ENCODE measurements around the gene KRT27. TPM values are rescaled to one million over a fixed set of nuclear protein-coding genes. Genes with fewer than 3 reads are reported as not detected.

Gene KRT27
- total and polyA plus RNA-seq, 4 donors: 0.14 to 1.5 (median 0.55) TPM

DNA sequence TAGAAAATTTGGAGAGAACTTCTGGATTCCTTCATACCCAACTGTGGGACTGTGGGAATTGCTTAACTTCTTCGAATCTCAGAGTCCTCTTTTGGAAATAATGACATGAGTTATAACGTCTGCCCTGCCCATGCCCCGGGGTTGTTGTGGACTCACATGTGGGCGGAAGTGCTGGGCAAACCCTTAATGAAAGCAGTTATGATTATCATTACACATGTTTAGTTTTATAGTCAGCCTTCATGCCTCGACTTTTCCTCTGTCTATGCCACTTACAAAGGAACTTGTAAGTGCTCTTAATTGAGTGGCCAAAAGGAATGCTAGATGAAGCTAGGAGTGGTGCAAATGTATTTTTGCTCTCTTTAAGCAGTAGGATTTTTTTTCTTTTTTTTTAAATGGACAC is 3.9 kb downstream of the KRT27 start:
- H3K27ac ChIP-seq (ENCODE audit: low read depth in 1 of 2, low read length in 1 of 2): no peak overlapping the region
- H3K9ac ChIP-seq (ENCODE audit: insufficient read depth in 1 of 2, low read length in 2 of 2): no peak overlapping the region
- no peaks in the 10 kb centered on the region for H3K36me3 ChIP-seq (ENCODE audit: control insufficient read depth in 4 of 4, insufficient read depth in 4 of 4, low read length in 4 of 4)
- WGBS, 2 donors: 63 to 75% methylated on average over 5 of the region's 5 CpGs
- no peak overlapping the region for H3K4me3 ChIP-seq
- peak in 1 of 3 donors; percentile 6 for DNase-seq
- H3K27me3 ChIP-seq (ENCODE audit: control insufficient read depth in 3 of 3, insufficient read depth in 3 of 3, low read length in 2 of 3): peaks cover 0 to 21% (median 4%) of the 10 kb centered on the region in 3 donors
- no peak for TF ChIP-seq CTCF (IDR thresholded peaks at IDR 0.05; ENCODE audit: control extremely low read depth, extremely low read depth)
- H3K9me3 ChIP-seq (ENCODE audit: control insufficient read depth in 4 of 4, insufficient read depth in 3 of 4, low read length in 3 of 4): no peaks in the 10 kb centered on the region
- H3K4me1 ChIP-seq (ENCODE audit: control insufficient read depth in 5 of 5, insufficient read depth in 5 of 5, low read length in 5 of 5): peaks cover 0 to 7% (median 0%) of the 10 kb centered on the region in 5 donors
- no peak for ATAC-seq (ENCODE audit: insufficient read depth, low FRiP score)

DNA sequence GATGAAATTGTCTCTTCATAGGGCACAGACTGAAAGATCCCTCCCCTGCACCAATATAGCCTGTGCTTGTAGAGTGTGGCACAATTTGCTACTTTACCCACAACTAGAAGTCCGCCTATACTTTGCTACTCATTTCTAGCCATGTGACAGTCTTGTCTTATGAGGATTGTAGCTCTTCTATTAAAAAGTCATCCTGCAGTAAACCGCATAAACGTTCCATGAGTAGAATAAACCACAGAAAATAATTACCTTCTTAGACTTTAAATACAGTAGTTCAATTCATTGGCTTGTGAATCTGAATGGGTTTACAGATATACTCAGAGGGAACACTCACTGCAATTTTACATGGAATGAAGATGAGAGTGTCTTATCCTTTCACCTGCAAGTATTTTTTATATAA is 4.4 kb downstream of the KRT27 start:
- Histone ChIP-seq H3K4me3 (no peak overlapping the region), H3K27me3 (ENCODE audit: control insufficient read depth in 3 of 3, insufficient read depth in 3 of 3, low read length in 2 of 3) (peaks cover 0 to 22% (median 4%) of the 10 kb centered on the region in 3 donors), H3K9ac (ENCODE audit: insufficient read depth in 1 of 2, low read length in 2 of 2) (no peak overlapping the region), H3K36me3 (ENCODE audit: control insufficient read depth in 4 of 4, insufficient read depth in 4 of 4, low read length in 4 of 4) (no peaks in the 10 kb centered on the region), H3K27ac (ENCODE audit: low read depth in 1 of 2, low read length in 1 of 2) (no peak overlapping the region), H3K9me3 (ENCODE audit: control insufficient read depth in 4 of 4, insufficient read depth in 3 of 4, low read length in 3 of 4) (no peaks in the 10 kb centered on the region), H3K4me1 (ENCODE audit: control insufficient read depth in 5 of 5, insufficient read depth in 5 of 5, low read length in 5 of 5) (peaks cover 0 to 7% (median 0%) of the 10 kb centered on the region in 5 donors)
- no peak for TF ChIP-seq CTCF (IDR thresholded peaks at IDR 0.05; ENCODE audit: control extremely low read depth, extremely low read depth)
- no peak for ATAC-seq (ENCODE audit: insufficient read depth, low FRiP score)
- WGBS, 2 donors: 85 to 92% methylated on average over 3 of the region's 3 CpGs
- no peak for DNase-seq

- DNase-seq (no peak), ATAC-seq (ENCODE audit: insufficient read depth, low FRiP score) (no peak)
- H3K9me3 ChIP-seq (ENCODE audit: control insufficient read depth in 4 of 4, insufficient read depth in 3 of 4, low read length in 3 of 4): no peaks in the 10 kb centered on the region
- 60 to 76% methylated on average over 7 of the region's 7 CpGs for WGBS, 2 donors
- peaks cover 0 to 26% (median 4%) of the 10 kb centered on the region in 3 donors for H3K27me3 ChIP-seq (ENCODE audit: control insufficient read depth in 3 of 3, insufficient read depth in 3 of 3, low read length in 2 of 3)
- TF ChIP-seq CTCF (IDR thresholded peaks at IDR 0.05; ENCODE audit: control extremely low read depth, extremely low read depth): no peak
- H3K36me3 ChIP-seq (ENCODE audit: control insufficient read depth in 4 of 4, insufficient read depth in 4 of 4, low read length in 4 of 4): no peaks in the 10 kb centered on the region
- H3K9ac ChIP-seq (ENCODE audit: insufficient read depth in 1 of 2, low read length in 2 of 2): no peak overlapping the region
- H3K4me3 ChIP-seq: no peak overlapping the region
- peaks cover 0 to 7% (median 0%) of the 10 kb centered on the region in 5 donors for H3K4me1 ChIP-seq (ENCODE audit: control insufficient read depth in 5 of 5, insufficient read depth in 5 of 5, low read length in 5 of 5)
- no peak overlapping the region for H3K27ac ChIP-seq (ENCODE audit: low read depth in 1 of 2, low read length in 1 of 2)
These were observed 4.9 kb downstream of the KRT27 start for GRCh38 chr17:40777459-40777858.

- ATAC-seq (ENCODE audit: insufficient read depth, low FRiP score) (no peak), DNase-seq (peak in 2 of 3 donors; percentile 20 to 44)
- no peak for TF ChIP-seq CTCF (IDR thresholded peaks at IDR 0.05; ENCODE audit: control extremely low read depth, extremely low read depth)
- Histone ChIP-seq H3K36me3 (ENCODE audit: control insufficient read depth in 4 of 4, insufficient read depth in 4 of 4, low read length in 4 of 4) (no peaks in the 10 kb centered on the region), H3K27ac (ENCODE audit: low read depth in 1 of 2, low read length in 1 of 2) (no peak overlapping the region), H3K4me1 (ENCODE audit: control insufficient read depth in 5 of 5, insufficient read depth in 5 of 5, low read length in 5 of 5) (peaks cover 0 to 7% (median 0%) of the 10 kb centered on the region in 5 donors), H3K9me3 (ENCODE audit: control insufficient read depth in 4 of 4, insufficient read depth in 3 of 4, low read length in 3 of 4) (no peaks in the 10 kb centered on the region), H3K4me3 (no peak overlapping the region), H3K27me3 (ENCODE audit: control insufficient read depth in 3 of 3, insufficient read depth in 3 of 3, low read length in 2 of 3) (peaks cover 0 to 28% (median 4%) of the 10 kb centered on the region in 3 donors), H3K9ac (ENCODE audit: insufficient read depth in 1 of 2, low read length in 2 of 2) (no peak overlapping the region)
- 78 to 95% methylated on average over 4 of the region's 4 CpGs for WGBS, 2 donors
These were observed 6.4 kb downstream of the KRT27 start for GRCh38 chr17:40775945-40776344.
